H1 (cell line): ENCODE data around the gene KCND3. TPM values are rescaled to one million over a fixed set of nuclear protein-coding genes. Genes with fewer than 3 reads are reported as not detected.

Experiments
- CTCF ChIA-PET: fragments of 300-600 bp; sonication (Branson Sonifier 250); formaldehyde crosslinking; loops from one replicate; lab custom pipeline; 2021; ENCODE audit not compliant: partially characterized antibody; lab: Charles Lee
- POLR2A ChIA-PET: fragments of 300-600 bp; sonication (Branson Sonifier 250); formaldehyde crosslinking; loops from one replicate; lab custom pipeline; 2021; ENCODE audit warnings: inconsistent platforms; ENCODE audit not compliant: partially characterized antibody; lab: Charles Lee
- DNase-seq, 2 experiments: peaks; one replicate each; pipeline versions ENCODE4 v3.0.0 to v3.0.0-alpha.2; 2010 to 2022; ENCODE audit warnings: low spot score in 2 of 2, low read depth in 1 of 2, mixed read lengths in 1 of 2
- FAIRE-seq: peaks from 2 replicates; lab custom pipeline; 2011; peaks lifted over from hg19 to GRCh38; lab: Jason Lieb, UNC
- H2AFZ ChIP-seq: 2 replicates; pipeline ENCODE4 v1.8.1; 2012; ENCODE audit warnings: low read length, inconsistent platforms
- H2AK5ac ChIP-seq: 2 replicates; pipeline ENCODE4 v1.6.1; 2013; ENCODE audit warnings: low read depth, low read length
- H2BK120ac ChIP-seq: replicated peaks from 2 replicates; pipeline ENCODE3; 2013; ENCODE audit warnings: low read depth, low read length, inconsistent platforms
- H2BK12ac ChIP-seq: 2 replicates; pipeline ENCODE4 v1.6.1; 2013; ENCODE audit warnings: low read depth, low read length
- H2BK15ac ChIP-seq: 2 replicates; pipeline ENCODE4 v1.6.1; 2013; ENCODE audit warnings: low read length
- H2BK20ac ChIP-seq: 2 replicates; pipeline ENCODE4 v1.6.1; 2013; ENCODE audit warnings: low read length
- H2BK5ac ChIP-seq: 2 replicates; pipeline ENCODE4 v1.6.1; 2013; ENCODE audit warnings: low read depth, low read length
- H3K14ac ChIP-seq: 2 replicates; pipeline ENCODE4 v1.6.1; 2013; ENCODE audit warnings: inconsistent platforms; ENCODE audit not compliant: insufficient read length
- H3K18ac ChIP-seq: 2 replicates; pipeline ENCODE4 v1.6.1; 2013; ENCODE audit warnings: low read length; ENCODE audit errors: extremely low read depth
- H3K23ac ChIP-seq: 2 replicates; pipeline ENCODE4 v1.6.1; 2013; ENCODE audit warnings: inconsistent platforms; ENCODE audit not compliant: insufficient read length
- H3K23me2 ChIP-seq: 2 replicates; pipeline ENCODE4 v1.6.1; 2013; ENCODE audit warnings: low read depth, low read length
- H3K27ac ChIP-seq: 2 replicates; pipeline ENCODE4 v1.6.1; 2011; ENCODE audit warnings: low read depth, low read length, inconsistent platforms
- H3K27me3 ChIP-seq, 4 experiments: replicated peaks in 1 of 4; 1 replicate in 1 of 4; 2 replicates in 3 of 4; pipeline versions ENCODE4 v1.6.1 to v1.8.1; 2011 to 2013; ENCODE audit warnings: low read length in 3 of 4, mild to moderate bottlenecking in 3 of 4, inconsistent platforms in 2 of 4, mixed read lengths in 2 of 4, moderate library complexity in 1 of 4; ENCODE audit not compliant: control insufficient read depth in 3 of 4, insufficient read depth in 3 of 4; ENCODE audit errors: extremely low read depth in 1 of 4
- H3K36me3 ChIP-seq, 4 experiments: 2 replicates each; pipeline versions ENCODE4 v1.6.1 to v1.8.1; 2011 to 2013; ENCODE audit warnings: mild to moderate bottlenecking in 4 of 4, low read length in 3 of 4, moderate library complexity in 2 of 4, control low read depth in 1 of 4, inconsistent platforms in 1 of 4; ENCODE audit not compliant: insufficient read depth in 4 of 4, control insufficient read depth in 2 of 4
- H3K4ac ChIP-seq: replicated peaks from 2 replicates; pipeline ENCODE3; 2013; ENCODE audit warnings: low read length, low read depth, mixed read lengths, inconsistent platforms; ENCODE audit not compliant: insufficient read length
- H3K4me1 ChIP-seq, 4 experiments: replicated peaks in 1 of 4; 1 replicate in 1 of 4; 2 replicates in 3 of 4; pipeline versions ENCODE4 v1.6.1 to v1.8.1; 2011 to 2013; ENCODE audit warnings: low read length in 3 of 4, inconsistent platforms in 2 of 4, mixed read lengths in 1 of 4; ENCODE audit not compliant: insufficient read depth in 4 of 4, control insufficient read depth in 3 of 4
- H3K4me2 ChIP-seq, 2 experiments: 2 replicates each; pipeline versions ENCODE4 v1.6.1 to v1.8.1; 2011 to 2013; ENCODE audit warnings: low read depth in 2 of 2, low read length in 2 of 2, control low read depth in 1 of 2, inconsistent platforms in 1 of 2, mild to moderate bottlenecking in 1 of 2; ENCODE audit not compliant: insufficient read depth in 1 of 2
- H3K4me3 ChIP-seq, 4 experiments: fragments of 200-600, 300-600 bp in 1 of 4; sonication (generic), shearing (Covaris generic), sonication (Bioruptor Twin) in 1 of 4; 2 replicates each; pipeline versions ENCODE4 v1.5.1 to v1.8.1; 2011 to 2016; ENCODE audit warnings: low read length in 4 of 4, low read depth in 3 of 4, control low read depth in 2 of 4, inconsistent platforms in 2 of 4, mild to moderate bottlenecking in 2 of 4, mixed read lengths in 1 of 4, moderate library complexity in 1 of 4; ENCODE audit not compliant: insufficient read depth in 2 of 4; ENCODE audit errors: extremely low read depth in 1 of 4
- H3K56ac ChIP-seq: replicated peaks from 2 replicates; pipeline ENCODE3; 2013; ENCODE audit warnings: low read depth, mild to moderate bottlenecking, mixed read lengths, low read length, inconsistent platforms; ENCODE audit not compliant: insufficient read length
- H3K79me1 ChIP-seq: 2 replicates; pipeline ENCODE4 v1.6.1; 2013; ENCODE audit warnings: low read depth, low read length, control low read depth
- H3K79me2 ChIP-seq, 2 experiments: 2 replicates each; pipeline versions ENCODE4 v1.6.1 to v1.8.1; 2012 to 2013; ENCODE audit warnings: low read length in 2 of 2, mild to moderate bottlenecking in 2 of 2, inconsistent platforms in 1 of 2; ENCODE audit not compliant: insufficient read depth in 2 of 2, control insufficient read depth in 1 of 2
- H3K9ac ChIP-seq, 4 experiments: replicated peaks in 1 of 4; 1 replicate in 1 of 4; 2 replicates in 3 of 4; pipeline versions ENCODE4 v1.6.1 to v1.8.1; 2011 to 2013; ENCODE audit warnings: low read depth in 3 of 4, low read length in 3 of 4, control low read depth in 2 of 4, mild to moderate bottlenecking in 2 of 4, moderate library complexity in 2 of 4, inconsistent platforms in 1 of 4; ENCODE audit errors: extremely low read depth in 1 of 4
- H3K9me3 ChIP-seq, 2 experiments: 2 replicates each; pipeline versions ENCODE4 v1.6.1 to v1.8.1; 2012 to 2013; ENCODE audit warnings: mild to moderate bottlenecking in 2 of 2, moderate library complexity in 2 of 2, control low read depth in 1 of 2, inconsistent platforms in 1 of 2, low read depth in 1 of 2, low read length in 1 of 2, mixed read lengths in 1 of 2; ENCODE audit not compliant: insufficient read depth in 2 of 2
- H4K20me1 ChIP-seq, 2 experiments: replicated peaks in 1 of 2; 2 replicates each; pipeline versions ENCODE3 to v1.8.1; 2011 to 2013; ENCODE audit warnings: inconsistent platforms in 2 of 2, low read length in 2 of 2, mild to moderate bottlenecking in 1 of 2; ENCODE audit not compliant: insufficient read depth in 2 of 2, control insufficient read depth in 1 of 2
- H4K5ac ChIP-seq: 2 replicates; pipeline ENCODE4 v1.6.1; 2013; ENCODE audit warnings: low read length, low read depth, mixed read lengths, inconsistent platforms; ENCODE audit not compliant: insufficient read length
- H4K8ac ChIP-seq: 2 replicates; pipeline ENCODE4 v1.8.0; 2013; ENCODE audit warnings: mild to moderate bottlenecking, moderate library complexity, low read length, inconsistent platforms; ENCODE audit not compliant: insufficient read depth; ENCODE audit errors: extremely low read depth
- H4K91ac ChIP-seq: replicated peaks from 2 replicates; pipeline ENCODE3; 2013; ENCODE audit warnings: low read length, mixed read lengths, inconsistent platforms; ENCODE audit not compliant: insufficient read length
- ASH2L ChIP-seq: fragments of 200-600, 300-600 bp; sonication (generic); IDR thresholded peaks from one replicate; pipeline ENCODE4 v1.7.1; 2017; ENCODE audit warnings: low read length
- CBX5 ChIP-seq: fragments of 300-800, 300-1000 bp; sonication (generic); IDR thresholded peaks from 2 replicates; pipeline ENCODE4 v1.7.1; 2016; ENCODE audit warnings: antibody characterized with exemption, low read length, low read depth
- CBX8 ChIP-seq: fragments of 300-800, 300-1000 bp; sonication (generic); IDR thresholded peaks from 2 replicates; pipeline ENCODE4 v1.7.1; 2016; ENCODE audit warnings: low read depth, low read length, borderline replicate concordance
- EZH2 ChIP-seq: fragments of 200-600 bp; sonication (generic); IDR thresholded peaks from 2 replicates; pipeline ENCODE4 v1.7.1; 2012; ENCODE audit warnings: low read depth, mild to moderate bottlenecking, moderate library complexity, low read length, inconsistent platforms; ENCODE audit not compliant: severe bottlenecking
- JUND ChIP-seq: IDR thresholded peaks from 2 replicates; pipeline ENCODE4 v1.6.1; 2011; ENCODE audit warnings: mild to moderate bottlenecking, improper control_type of control experiment, low read length
- NANOG ChIP-seq: IDR thresholded peaks from 2 replicates; pipeline ENCODE4 v1.6.1; 2011; ENCODE audit warnings: low read length, low read depth, mild to moderate bottlenecking, inconsistent platforms; ENCODE audit not compliant: insufficient read depth, poor library complexity, severe bottlenecking
- POLR2AphosphoS5 ChIP-seq: IDR thresholded peaks from 2 replicates; pipeline ENCODE4 v1.6.1; 2011; ENCODE audit warnings: low read depth, low read length
- RXRA ChIP-seq: IDR thresholded peaks from 2 replicates; pipeline ENCODE4 v1.6.1; 2011; ENCODE audit warnings: low read depth, mild to moderate bottlenecking, low read length, moderate library complexity; ENCODE audit not compliant: insufficient read depth
- SAP30 ChIP-seq: fragments of 300-600 bp; sonication (generic); IDR thresholded peaks from 2 replicates; pipeline ENCODE4 v1.7.1; 2012; ENCODE audit warnings: low read length, moderate library complexity, mild to moderate bottlenecking, inconsistent platforms; ENCODE audit not compliant: insufficient read depth, insufficient replicate concordance
- SIX5 ChIP-seq: IDR thresholded peaks from 2 replicates; pipeline ENCODE4 v1.6.1; 2011; ENCODE audit warnings: mild to moderate bottlenecking, low read depth, low read length
- SP1 ChIP-seq: IDR thresholded peaks from 2 replicates; pipeline ENCODE4 v1.6.1; 2011; ENCODE audit warnings: low read depth, low read length
- SUZ12 ChIP-seq: fragments of 200-600 bp; sonication (generic); IDR thresholded peaks from 2 replicates; pipeline ENCODE4 v1.6.1; 2012; ENCODE audit warnings: mild to moderate bottlenecking, inconsistent platforms, low read length, moderate library complexity, mixed read lengths
- TAF7 ChIP-seq: optimal IDR thresholded peaks from 2 replicates; pipeline ENCODE3; 2011; ENCODE audit warnings: low read depth, mild to moderate bottlenecking, inconsistent platforms, low read length, moderate library complexity, borderline replicate concordance
- WGBS, 2 experiments: shearing (Covaris generic) in 1 of 2; methylation state at CpG; one replicate each; pipeline versions ENCODE4 v1.1.6 to v1.1.7; 2013 to 2015; ENCODE audit warnings: low lambda C conversion rate in 2 of 2, mixed read lengths in 2 of 2, inconsistent platforms in 1 of 2, low coverage in 1 of 2, missing lambda C conversion rate in 1 of 2; ENCODE audit not compliant: insufficient replicate concordance in 2 of 2, insufficient coverage in 1 of 2, insufficient read length in 1 of 2; ENCODE audit errors: extremely low coverage in 1 of 2, missing lambda C conversion rate in 1 of 2; 5-methylcytosine and 5-hydroxymethylcytosine counted together
- polyA plus RNA-seq, 7 experiments: library from polyadenylated mRNA; depleted of rRNA in 3 of 7; stranded (reverse) in 5 of 7; unstranded in 2 of 7; fragments of >200 nt in 5 of 7; fragments of 200-250 nt in 2 of 7; gene quantifications; 1 replicate in 5 of 7; 2 replicates in 1 of 7; 4 replicates in 1 of 7; pipeline versions ENCODE4 v1.2.1 to v1.2.3, GENCODE V29; 2011 to 2013; ENCODE audit warnings: missing spikeins in 2 of 7, mixed read lengths in 2 of 7
- total RNA-seq: library from RNA; stranded (reverse); fragmentation: NEBNext Ultra II Directional; extraction: Animal tissue kit (Norgen Biotek cat#: 25700); gene quantifications from 2 replicates; pipeline ENCODE4 v1.2.1, GENCODE V29; 2021
- TF ChIP-seq, protein P1 (sequence below): IDR thresholded peaks from 2 replicates; pipeline ENCODE4 v1.6.1; 2012; ENCODE audit warnings: inconsistent platforms

Gene KCND3
- total and polyA plus RNA-seq, 2 of the 8 experiments (the other 6 are each of a cell fraction or from before 2014, with no cell fraction given): 0.14 to 0.48 TPM

DNA sequence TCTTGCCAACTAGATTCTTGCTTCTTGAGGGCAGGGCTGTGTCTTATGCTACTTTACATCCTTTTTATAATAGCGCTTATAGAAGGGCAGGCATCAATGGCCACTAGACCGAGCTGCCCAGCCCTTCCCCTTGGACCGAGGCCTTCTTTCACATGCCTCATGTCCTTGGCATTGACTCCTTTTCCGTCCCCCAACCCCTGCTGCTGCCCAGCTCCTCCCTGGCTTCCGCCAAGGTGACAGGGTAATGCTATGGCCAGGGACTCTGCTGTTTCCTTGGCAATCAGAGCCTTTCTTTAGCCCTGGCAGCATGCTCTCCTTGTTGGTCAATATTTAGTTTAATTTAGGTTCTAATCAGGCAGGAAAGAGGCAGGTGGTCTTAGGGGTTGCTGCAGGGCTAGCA is 185.5 kb downstream of the KCND3 start:
- Histone ChIP-seq H2BK120ac (no peak overlapping the region), H3K9ac (no peak overlapping the region), H3K79me2 (no peaks in the 10 kb centered on the region), H2BK20ac (no peak overlapping the region), H3K4me3 (no peak overlapping the region), H3K18ac (no peak overlapping the region), H3K4ac (no peak overlapping the region), H3K9me3 (no peaks in the 10 kb centered on the region; a peak in 1 of 4 replicates), H4K20me1 (no peaks in the 10 kb centered on the region), H2AK5ac (no peak overlapping the region), H2BK12ac (no peak overlapping the region), H2AFZ (no peak overlapping the region), H4K8ac (no peak overlapping the region; the same call in 1 of the 2 replicates), H3K23me2 (no peaks in the 10 kb centered on the region), H3K4me1 (no peaks in the 10 kb centered on the region), H3K56ac (no peak overlapping the region), H2BK15ac (no peak overlapping the region), H3K14ac (no peak overlapping the region), H3K4me2 (no peak overlapping the region), H4K91ac (no peak overlapping the region), H2BK5ac (no peak overlapping the region), H3K79me1 (no peaks in the 10 kb centered on the region), H4K5ac (no peak overlapping the region), H3K27ac (no peak overlapping the region), H3K27me3 (no peaks in the 10 kb centered on the region), H3K36me3 (no peaks in the 10 kb centered on the region), H3K23ac (no peak overlapping the region)
- FAIRE-seq (no peak), DNase-seq (no peak)
- ChIA-PET POLR2A (no interaction called here), CTCF (interaction anchor here (1.3 to 2.1 kb wide), 3 partner anchors 10 to 188 kb away, joined by 3 to 4 read pairs (median 4); no protein-coding TSS in a partner anchor)
- 89% methylated on average over 5 of the region's 5 CpGs; no CpG with 5 or more reads in 1 of the 2 experiments for WGBS, 2 experiments
- TF ChIP-seq TAF7: no peak
- TF ChIP-seq JUND: no peak
- no peak for TF ChIP-seq CBX5
- no peak for TF ChIP-seq SAP30
- TF ChIP-seq ASH2L: no peak
- TF ChIP-seq SUZ12: no peak
- no peak for TF ChIP-seq POLR2AphosphoS5
- no peak for TF ChIP-seq SP1
- no peak for TF ChIP-seq CBX8
- TF ChIP-seq SIX5: no peak
- no peak for TF ChIP-seq RXRA
- no peak for TF ChIP-seq NANOG
- TF ChIP-seq, protein P1, sequence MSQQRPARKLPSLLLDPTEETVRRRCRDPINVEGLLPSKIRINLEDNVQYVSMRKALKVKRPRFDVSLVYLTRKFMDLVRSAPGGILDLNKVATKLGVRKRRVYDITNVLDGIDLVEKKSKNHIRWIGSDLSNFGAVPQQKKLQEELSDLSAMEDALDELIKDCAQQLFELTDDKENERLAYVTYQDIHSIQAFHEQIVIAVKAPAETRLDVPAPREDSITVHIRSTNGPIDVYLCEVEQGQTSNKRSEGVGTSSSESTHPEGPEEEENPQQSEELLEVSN: no peak
- TF ChIP-seq EZH2: no peak
